ENCODE results near the gene EIF3L.

- TF ChIP-seq POLR2A (IDR thresholded peaks at IDR 0.05; ENCODE audit: extremely low read depth, insufficient read length) (no peak), MAX (IDR thresholded peaks at IDR 0.05; ENCODE audit: low read depth, low read length) (no peak)
Observed at GRCh38 chr22:37815593-37815992, 33.6 kb upstream of the EIF3L start.

Data from NB4 (cell line).